ENCODE measurements around the gene ARID4B. TPM values are rescaled to one million over a fixed set of nuclear protein-coding genes. Genes with fewer than 3 reads are reported as not detected.

ARID4B gene
- total and polyA plus RNA-seq, 2 donors (not counting 3 experiments of a cell fraction or from before 2014, with no cell fraction given), result 6.7 to 40.7 TPM

GRCh38 chr1:235262539-235262938 lies 65.4 kb downstream of the ARID4B start:
- peaks cover 62% of the 10 kb centered on the region for H3K79me2 ChIP-seq (ENCODE audit: control insufficient read depth, insufficient read depth, low read length)
- peaks cover 16% of the 10 kb centered on the region for H4K20me1 ChIP-seq (replicated peaks; ENCODE audit: control insufficient read depth, extremely low read depth, insufficient read depth, low read length)
- POLR2A ChIA-PET, result no interaction called here

More at GRCh38 chr1:235262539-235262938, 65.4 kb downstream of the ARID4B start:
- no peak overlapping the region for H3K4me3 ChIP-seq (replicated peaks in 1 of 3; ENCODE audit: insufficient read depth in 1 of 3, low read depth in 1 of 3, low read length in 3 of 3)
- no peak overlapping the region for H2AFZ ChIP-seq (ENCODE audit: low read depth, low read length)
- CTCF ChIA-PET, result interaction anchor here (1.1 to 1.3 kb wide), 2 partner anchors 9 to 16 kb away, joined by 3 read pairs; no protein-coding TSS in a partner anchor
- H3K4me2 ChIP-seq (ENCODE audit: insufficient read depth, low read length), result no peak overlapping the region
- dilution Hi-C loops (cut with MboI; ENCODE audit: extremely low pct_ligation_motif_present, low sequenced_read_pairs) (no loop called here), intact Hi-C loops (cut with micrococcal nuclease) (no loop called here)
- peaks cover 0 to 4% of the 10 kb centered on the region in 2 experiments for H3K36me3 ChIP-seq (ENCODE audit: control insufficient read depth in 2 of 2, extremely low read depth in 1 of 2, insufficient read depth in 2 of 2, low read length in 2 of 2)
- TF ChIP-seq MYC (IDR thresholded peaks at IDR 0.05; ENCODE audit: low read depth, low read length), result no peak
- no peak for TF ChIP-seq GATA2 (IDR thresholded peaks at IDR 0.05; ENCODE audit: insufficient read depth, insufficient read length, low read depth, low read length)
- TF ChIP-seq FOS (IDR thresholded peaks at IDR 0.05; ENCODE audit: borderline replicate concordance, insufficient read depth, low read length), result no peak
- TF ChIP-seq, protein P1, sequence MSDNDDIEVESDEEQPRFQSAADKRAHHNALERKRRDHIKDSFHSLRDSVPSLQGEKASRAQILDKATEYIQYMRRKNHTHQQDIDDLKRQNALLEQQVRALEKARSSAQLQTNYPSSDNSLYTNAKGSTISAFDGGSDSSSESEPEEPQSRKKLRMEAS (IDR thresholded peaks at IDR 0.05; ENCODE audit: insufficient read depth, insufficient read length), result no peak
- TF ChIP-seq, protein P2, sequence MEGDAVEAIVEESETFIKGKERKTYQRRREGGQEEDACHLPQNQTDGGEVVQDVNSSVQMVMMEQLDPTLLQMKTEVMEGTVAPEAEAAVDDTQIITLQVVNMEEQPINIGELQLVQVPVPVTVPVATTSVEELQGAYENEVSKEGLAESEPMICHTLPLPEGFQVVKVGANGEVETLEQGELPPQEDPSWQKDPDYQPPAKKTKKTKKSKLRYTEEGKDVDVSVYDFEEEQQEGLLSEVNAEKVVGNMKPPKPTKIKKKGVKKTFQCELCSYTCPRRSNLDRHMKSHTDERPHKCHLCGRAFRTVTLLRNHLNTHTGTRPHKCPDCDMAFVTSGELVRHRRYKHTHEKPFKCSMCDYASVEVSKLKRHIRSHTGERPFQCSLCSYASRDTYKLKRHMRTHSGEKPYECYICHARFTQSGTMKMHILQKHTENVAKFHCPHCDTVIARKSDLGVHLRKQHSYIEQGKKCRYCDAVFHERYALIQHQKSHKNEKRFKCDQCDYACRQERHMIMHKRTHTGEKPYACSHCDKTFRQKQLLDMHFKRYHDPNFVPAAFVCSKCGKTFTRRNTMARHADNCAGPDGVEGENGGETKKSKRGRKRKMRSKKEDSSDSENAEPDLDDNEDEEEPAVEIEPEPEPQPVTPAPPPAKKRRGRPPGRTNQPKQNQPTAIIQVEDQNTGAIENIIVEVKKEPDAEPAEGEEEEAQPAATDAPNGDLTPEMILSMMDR (IDR thresholded peaks at IDR 0.05; ENCODE audit: extremely low read depth in 1 of 2, insufficient read depth in 1 of 2, low read depth in 1 of 2, low read length in 2 of 2), result no peak
- no peak for TF ChIP-seq POLR2AphosphoS5 (IDR thresholded peaks at IDR 0.05; ENCODE audit: insufficient read depth, low read depth, low read length)
- TF ChIP-seq POLR2A (IDR thresholded peaks at IDR 0.05; ENCODE audit: low read depth, low read length), result no peak
- no peak for TF ChIP-seq JUN (IDR thresholded peaks at IDR 0.05; ENCODE audit: borderline replicate concordance, insufficient read depth, insufficient read length, low read depth)
- no peak for TF ChIP-seq EZH2 (IDR thresholded peaks at IDR 0.05; ENCODE audit: borderline replicate concordance, low read depth, low read length, severe bottlenecking)
- no peak for FAIRE-seq
- H3K9ac ChIP-seq (replicated peaks; ENCODE audit: extremely low read depth, insufficient read depth, low read length), result no peak overlapping the region
- H3K9me1 ChIP-seq (replicated peaks; ENCODE audit: control insufficient read depth, extremely low read depth, insufficient read depth, low read length), result no peaks in the 10 kb centered on the region
- H3K9me3 ChIP-seq (replicated peaks; ENCODE audit: control insufficient read depth, insufficient read depth, low read length), result no peaks in the 10 kb centered on the region
- H3K27me3 ChIP-seq (ENCODE audit: control insufficient read depth in 2 of 2, insufficient read depth in 2 of 2, low read length in 2 of 2), result no peaks in the 10 kb centered on the region
- H3K4me1 ChIP-seq (ENCODE audit: control insufficient read depth, extremely low read depth, insufficient read depth, low read length), result no peaks in the 10 kb centered on the region
- H3K27ac ChIP-seq (ENCODE audit: insufficient read depth, low read depth, low read length), result no peak overlapping the region
- no TSS peak for BruUV-seq (replicated peaks)
- no peak for DNase-seq (ENCODE audit: low read depth, low spot score)
